ENCODE results near the gene MICA.

Gene MICA

DNA sequence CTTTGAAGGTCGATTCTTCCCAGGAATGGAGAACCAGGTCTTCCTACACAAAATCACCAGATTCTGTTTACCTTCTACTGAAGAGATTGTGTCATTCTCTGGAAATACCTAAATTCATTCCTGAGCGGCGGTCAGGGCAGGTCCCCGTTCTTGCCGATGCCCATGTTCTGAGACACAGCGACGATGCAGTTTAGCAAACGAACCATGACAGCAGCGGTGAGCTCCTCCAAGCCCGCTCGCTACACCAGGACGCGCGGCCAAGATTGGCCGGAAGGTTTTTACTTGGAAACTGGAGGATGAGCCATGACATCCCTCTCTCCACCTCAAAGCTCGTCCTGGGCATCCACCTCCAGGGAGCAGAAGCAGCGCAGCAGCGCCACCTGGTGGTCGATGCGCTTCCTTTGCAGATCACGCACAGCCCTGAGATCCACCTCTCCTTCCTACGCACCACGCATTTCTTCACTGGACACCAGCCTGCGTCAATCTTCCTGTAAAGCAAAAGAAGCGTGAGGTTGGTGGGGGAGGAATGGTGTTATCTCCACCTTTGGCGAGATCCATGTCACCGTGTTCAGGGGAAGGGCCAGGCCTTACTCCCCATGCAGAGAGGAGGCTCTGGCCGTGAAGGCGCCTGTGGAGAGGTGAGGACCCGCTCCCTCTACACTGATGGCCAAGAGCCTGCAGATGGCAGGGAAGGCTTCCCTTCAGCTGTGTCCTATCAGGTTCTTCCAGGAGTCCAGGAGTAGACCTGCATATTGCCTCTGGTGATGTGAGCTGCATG lies 36.5 kb upstream of the MICA start (continued):
- TF ChIP-seq SP3 (tag by site-specific recombination; IDR thresholded peaks at IDR 0.05), result peak; percentile 47; the same call in 1 of the 2 replicates
- TF ChIP-seq, protein P1, sequence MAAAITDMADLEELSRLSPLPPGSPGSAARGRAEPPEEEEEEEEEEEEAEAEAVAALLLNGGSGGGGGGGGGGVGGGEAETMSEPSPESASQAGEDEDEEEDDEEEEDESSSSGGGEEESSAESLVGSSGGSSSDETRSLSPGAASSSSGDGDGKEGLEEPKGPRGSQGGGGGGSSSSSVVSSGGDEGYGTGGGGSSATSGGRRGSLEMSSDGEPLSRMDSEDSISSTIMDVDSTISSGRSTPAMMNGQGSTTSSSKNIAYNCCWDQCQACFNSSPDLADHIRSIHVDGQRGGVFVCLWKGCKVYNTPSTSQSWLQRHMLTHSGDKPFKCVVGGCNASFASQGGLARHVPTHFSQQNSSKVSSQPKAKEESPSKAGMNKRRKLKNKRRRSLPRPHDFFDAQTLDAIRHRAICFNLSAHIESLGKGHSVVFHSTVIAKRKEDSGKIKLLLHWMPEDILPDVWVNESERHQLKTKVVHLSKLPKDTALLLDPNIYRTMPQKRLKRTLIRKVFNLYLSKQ (tag by site-specific recombination; IDR thresholded peaks at IDR 0.05; ENCODE audit: borderline replicate concordance), result no peak
- no peak for TF ChIP-seq ZNF596 (tag by site-specific recombination; IDR thresholded peaks at IDR 0.05)
- TF ChIP-seq ZNF23 (tag by site-specific recombination; IDR thresholded peaks at IDR 0.05; ENCODE audit: borderline replicate concordance), result no peak
- TF ChIP-seq TCF7L2 (IDR thresholded peaks at IDR 0.05; ENCODE audit: borderline replicate concordance, low read depth, low read length), result no peak
- peak; percentile 90 for TF ChIP-seq ZFHX2 (tag by site-specific recombination; conservative IDR thresholded peaks at IDR 0.05)
- TF ChIP-seq, protein P2, sequence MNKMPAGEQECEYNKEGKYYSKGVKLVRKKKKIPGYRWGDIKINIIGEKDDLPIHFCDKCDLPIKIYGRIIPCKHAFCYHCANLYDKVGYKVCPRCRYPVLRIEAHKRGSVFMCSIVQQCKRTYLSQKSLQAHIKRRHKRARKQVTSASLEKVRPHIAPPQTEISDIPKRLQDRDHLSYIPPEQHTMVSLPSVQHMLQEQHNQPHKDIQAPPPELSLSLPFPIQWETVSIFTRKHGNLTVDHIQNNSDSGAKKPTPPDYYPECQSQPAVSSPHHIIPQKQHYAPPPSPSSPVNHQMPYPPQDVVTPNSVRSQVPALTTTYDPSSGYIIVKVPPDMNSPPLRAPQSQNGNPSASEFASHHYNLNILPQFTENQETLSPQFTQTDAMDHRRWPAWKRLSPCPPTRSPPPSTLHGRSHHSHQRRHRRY (tag by site-specific recombination; IDR thresholded peaks at IDR 0.05), result no peak
- TF ChIP-seq ZNF548 (tag by site-specific recombination; IDR thresholded peaks at IDR 0.05), result no peak
- TF ChIP-seq ZBTB17 (tag by site-specific recombination; IDR thresholded peaks at IDR 0.05), result peak; percentile 97
- TF ChIP-seq, protein P3, sequence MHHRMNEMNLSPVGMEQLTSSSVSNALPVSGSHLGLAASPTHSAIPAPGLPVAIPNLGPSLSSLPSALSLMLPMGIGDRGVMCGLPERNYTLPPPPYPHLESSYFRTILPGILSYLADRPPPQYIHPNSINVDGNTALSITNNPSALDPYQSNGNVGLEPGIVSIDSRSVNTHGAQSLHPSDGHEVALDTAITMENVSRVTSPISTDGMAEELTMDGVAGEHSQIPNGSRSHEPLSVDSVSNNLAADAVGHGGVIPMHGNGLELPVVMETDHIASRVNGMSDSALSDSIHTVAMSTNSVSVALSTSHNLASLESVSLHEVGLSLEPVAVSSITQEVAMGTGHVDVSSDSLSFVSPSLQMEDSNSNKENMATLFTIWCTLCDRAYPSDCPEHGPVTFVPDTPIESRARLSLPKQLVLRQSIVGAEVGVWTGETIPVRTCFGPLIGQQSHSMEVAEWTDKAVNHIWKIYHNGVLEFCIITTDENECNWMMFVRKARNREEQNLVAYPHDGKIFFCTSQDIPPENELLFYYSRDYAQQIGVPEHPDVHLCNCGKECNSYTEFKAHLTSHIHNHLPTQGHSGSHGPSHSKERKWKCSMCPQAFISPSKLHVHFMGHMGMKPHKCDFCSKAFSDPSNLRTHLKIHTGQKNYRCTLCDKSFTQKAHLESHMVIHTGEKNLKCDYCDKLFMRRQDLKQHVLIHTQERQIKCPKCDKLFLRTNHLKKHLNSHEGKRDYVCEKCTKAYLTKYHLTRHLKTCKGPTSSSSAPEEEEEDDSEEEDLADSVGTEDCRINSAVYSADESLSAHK (tag by site-specific recombination; IDR thresholded peaks at IDR 0.05), result no peak
- TF ChIP-seq ZNF843 (tag by site-specific recombination; IDR thresholded peaks at IDR 0.05), result peak; percentile 38; the same call in 1 of the 2 replicates
- TF ChIP-seq ZNF239 (tag by site-specific recombination; IDR thresholded peaks at IDR 0.05), result no peak
- 0 out of 2 replicates have a peak, but pooled peaks have one; percentile 42 for TF ChIP-seq ZXDB (tag by site-specific recombination; IDR thresholded peaks at IDR 0.05)
- TF ChIP-seq, protein P4, sequence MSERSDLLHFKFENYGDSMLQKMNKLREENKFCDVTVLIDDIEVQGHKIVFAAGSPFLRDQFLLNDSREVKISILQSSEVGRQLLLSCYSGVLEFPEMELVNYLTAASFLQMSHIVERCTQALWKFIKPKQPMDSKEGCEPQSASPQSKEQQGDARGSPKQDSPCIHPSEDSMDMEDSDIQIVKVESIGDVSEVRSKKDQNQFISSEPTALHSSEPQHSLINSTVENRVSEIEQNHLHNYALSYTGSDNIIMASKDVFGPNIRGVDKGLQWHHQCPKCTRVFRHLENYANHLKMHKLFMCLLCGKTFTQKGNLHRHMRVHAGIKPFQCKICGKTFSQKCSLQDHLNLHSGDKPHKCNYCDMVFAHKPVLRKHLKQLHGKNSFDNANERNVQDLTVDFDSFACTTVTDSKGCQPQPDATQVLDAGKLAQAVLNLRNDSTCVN (tag by site-specific recombination; optimal IDR thresholded peaks at IDR 0.05), result peak; percentile 52
- no peak for TF ChIP-seq ZNF777 (tag by site-specific recombination; IDR thresholded peaks at IDR 0.05; ENCODE audit: borderline replicate concordance)
- no peak for TF ChIP-seq ZNF350 (tag by site-specific recombination; IDR thresholded peaks at IDR 0.05)
- TF ChIP-seq ZNF549 (tag by site-specific recombination; IDR thresholded peaks at IDR 0.05), result no peak
- peak; percentile 91 for TF ChIP-seq ZNF600 (tag by site-specific recombination; IDR thresholded peaks at IDR 0.05)
- peak; percentile 99 for TF ChIP-seq ZNF366 (tag by site-specific recombination; conservative IDR thresholded peaks at IDR 0.05)
- TF ChIP-seq ZNF701 (tag by site-specific recombination; IDR thresholded peaks at IDR 0.05), result no peak
- TF ChIP-seq ZNF521 (tag by site-specific recombination; IDR thresholded peaks at IDR 0.05), result no peak
- TF ChIP-seq, protein P5, sequence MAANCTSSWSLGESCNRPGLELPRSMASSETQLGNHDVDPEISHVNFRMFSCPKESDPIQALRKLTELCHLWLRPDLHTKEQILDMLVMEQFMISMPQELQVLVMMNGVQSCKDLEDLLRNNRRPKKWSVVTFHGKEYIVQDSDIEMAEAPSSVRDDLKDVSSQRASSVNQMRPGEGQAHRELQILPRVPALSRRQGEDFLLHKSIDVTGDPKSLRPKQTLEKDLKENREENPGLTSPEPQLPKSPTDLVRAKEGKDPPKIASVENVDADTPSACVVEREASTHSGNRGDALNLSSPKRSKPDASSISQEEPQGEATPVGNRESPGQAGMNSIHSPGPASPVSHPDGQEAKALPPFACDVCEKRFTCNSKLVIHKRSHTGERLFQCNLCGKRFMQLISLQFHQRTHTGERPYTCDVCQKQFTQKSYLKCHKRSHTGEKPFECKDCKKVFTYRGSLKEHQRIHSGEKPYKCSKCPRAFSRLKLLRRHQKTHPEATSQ (tag by site-specific recombination; IDR thresholded peaks at IDR 0.05), result no peak
- TF ChIP-seq ZFP37 (tag by site-specific recombination; IDR thresholded peaks at IDR 0.05), result peak; percentile 94
- TF ChIP-seq ZNF174 (tag by site-specific recombination; IDR thresholded peaks at IDR 0.05), result no peak
- TF ChIP-seq GFI1B (tag by site-specific recombination; IDR thresholded peaks at IDR 0.05), result no peak
- TF ChIP-seq, protein P6, sequence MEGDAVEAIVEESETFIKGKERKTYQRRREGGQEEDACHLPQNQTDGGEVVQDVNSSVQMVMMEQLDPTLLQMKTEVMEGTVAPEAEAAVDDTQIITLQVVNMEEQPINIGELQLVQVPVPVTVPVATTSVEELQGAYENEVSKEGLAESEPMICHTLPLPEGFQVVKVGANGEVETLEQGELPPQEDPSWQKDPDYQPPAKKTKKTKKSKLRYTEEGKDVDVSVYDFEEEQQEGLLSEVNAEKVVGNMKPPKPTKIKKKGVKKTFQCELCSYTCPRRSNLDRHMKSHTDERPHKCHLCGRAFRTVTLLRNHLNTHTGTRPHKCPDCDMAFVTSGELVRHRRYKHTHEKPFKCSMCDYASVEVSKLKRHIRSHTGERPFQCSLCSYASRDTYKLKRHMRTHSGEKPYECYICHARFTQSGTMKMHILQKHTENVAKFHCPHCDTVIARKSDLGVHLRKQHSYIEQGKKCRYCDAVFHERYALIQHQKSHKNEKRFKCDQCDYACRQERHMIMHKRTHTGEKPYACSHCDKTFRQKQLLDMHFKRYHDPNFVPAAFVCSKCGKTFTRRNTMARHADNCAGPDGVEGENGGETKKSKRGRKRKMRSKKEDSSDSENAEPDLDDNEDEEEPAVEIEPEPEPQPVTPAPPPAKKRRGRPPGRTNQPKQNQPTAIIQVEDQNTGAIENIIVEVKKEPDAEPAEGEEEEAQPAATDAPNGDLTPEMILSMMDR (tag by site-specific recombination; IDR thresholded peaks at IDR 0.05), result peak; percentile 99
- peak; percentile 76 for TF ChIP-seq ZNF629 (tag by site-specific recombination; IDR thresholded peaks at IDR 0.05)
- no peak for TF ChIP-seq ZNF146 (tag by site-specific recombination; IDR thresholded peaks at IDR 0.05)
- TF ChIP-seq KLF16 (tag by site-specific recombination; IDR thresholded peaks at IDR 0.05), result peak; percentile 49; the same call in 1 of the 2 replicates
- TF ChIP-seq SCRT2 (tag by site-specific recombination; IDR thresholded peaks at IDR 0.05), result 0 out of 2 replicates have a peak, but pooled peaks have one; percentile 8
- no peak for TF ChIP-seq ZNF510 (tag by site-specific recombination; IDR thresholded peaks at IDR 0.05; ENCODE audit: insufficient replicate concordance)
